Measurements from ENCODE around the gene ATG7. TPM values are rescaled to one million over a fixed set of nuclear protein-coding genes. Genes with fewer than 3 reads are reported as not detected.
"Not testable (repeated sequence)": the region's sequence is repeated elsewhere in the genome, so short reads cannot be mapped to it uniquely, and the experiment has no call there.

Gene ATG7
- total and polyA plus RNA-seq, 5 donors from 2014 or later = 13.4 to 42.2 (median 15.3) TPM

DNA sequence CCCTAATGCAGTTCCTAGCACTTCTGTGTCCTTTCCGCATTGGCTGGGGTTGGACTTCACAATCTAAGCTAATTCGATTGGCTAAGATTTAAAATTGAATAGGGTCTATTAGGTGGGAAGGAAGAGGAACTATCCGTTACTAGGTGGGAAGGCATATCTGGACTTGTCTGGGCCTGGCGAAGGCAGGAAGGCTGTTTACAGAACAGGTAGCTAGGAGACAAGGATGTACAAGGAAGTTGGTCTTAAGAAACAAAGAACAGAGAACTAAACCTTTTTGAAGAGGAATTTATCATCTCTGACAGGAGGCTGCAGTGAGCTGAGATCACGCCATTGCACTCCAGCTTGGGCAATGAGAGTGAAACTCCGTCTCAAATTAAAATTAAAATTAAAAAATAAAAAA is 17.3 kb upstream of the ATG7 start:
- Histone ChIP-seq H3K27me3 (ENCODE audit: control insufficient read depth, insufficient read depth, low read length) (no peaks in the 10 kb centered on the region), H3K27ac (ENCODE audit: insufficient read depth, low read length, poor library complexity, severe bottlenecking) (no peak overlapping the region), H3K4me3 (ENCODE audit: low read depth, low read length) (no peak overlapping the region), H3K4me1 (ENCODE audit: control insufficient read depth, insufficient read depth, low read length, poor library complexity, severe bottlenecking) (peaks cover 3% of the 10 kb centered on the region), H3K36me3 (ENCODE audit: control insufficient read depth, insufficient read depth, low read length) (no peaks in the 10 kb centered on the region), H3K9me3 (ENCODE audit: control insufficient read depth in 2 of 2, low read length in 2 of 2) (peaks cover 0 to 2% of the 10 kb centered on the region in 2 experiments)
- Mint-ChIP-seq H3K4me3 (no peak overlapping the region), H3K27me3 (peaks cover 8% of the 10 kb centered on the region), H3K4me1 (peaks cover 0 to 13% (median 9%) of the 10 kb centered on the region in 4 donors), H3K9me3 (peaks cover 0 to 2% (median 0%) of the 10 kb centered on the region in 7 donors), H3K36me3 (no peaks in the 10 kb centered on the region), H3K27ac (no peak overlapping the region)
- DNase-seq (no peak), ATAC-seq (ENCODE audit: low read depth in 2 of 2) (no peak)

DNA sequence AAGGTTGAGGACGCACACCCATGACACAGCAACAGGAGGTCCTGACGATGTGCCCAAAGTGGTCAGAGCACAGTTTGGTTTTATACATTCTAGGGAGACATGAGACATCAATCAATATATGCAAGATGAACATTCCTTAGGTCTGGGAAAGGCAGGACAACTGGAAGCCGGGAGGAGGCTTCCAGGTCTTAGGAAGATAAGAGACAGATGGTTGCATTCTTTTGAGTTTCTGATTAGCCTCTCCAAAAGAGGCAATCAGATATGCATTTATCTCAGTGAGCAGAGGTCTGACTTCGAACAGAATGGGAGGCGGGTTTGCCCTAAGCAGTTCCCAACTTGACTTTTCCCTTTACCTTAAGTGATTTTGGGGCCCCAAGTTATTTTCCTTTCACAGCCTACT is 16.7 kb upstream of the ATG7 start:
- H3K27ac ChIP-seq (ENCODE audit: insufficient read depth, low read length, poor library complexity, severe bottlenecking); H3K9me3 ChIP-seq (ENCODE audit: control insufficient read depth in 2 of 2, low read length in 2 of 2); H3K36me3 ChIP-seq (ENCODE audit: control insufficient read depth, insufficient read depth, low read length); H3K27me3 ChIP-seq (ENCODE audit: control insufficient read depth, insufficient read depth, low read length); H3K27me3 Mint-ChIP-seq; H3K4me3 Mint-ChIP-seq; H3K4me1 ChIP-seq (ENCODE audit: control insufficient read depth, insufficient read depth, low read length, poor library complexity, severe bottlenecking); H3K9me3 Mint-ChIP-seq; ATAC-seq (ENCODE audit: low read depth in 2 of 2); DNase-seq; H3K36me3 Mint-ChIP-seq; H3K4me3 ChIP-seq (ENCODE audit: low read depth, low read length): not testable (repeated sequence)
- H3K4me1 Mint-ChIP-seq = peaks cover 0 to 13% (median 9%) of the 10 kb centered on the region in 4 donors
- H3K27ac Mint-ChIP-seq = peak overlapping the region in 1 of 3 donors; percentile 26

DNA sequence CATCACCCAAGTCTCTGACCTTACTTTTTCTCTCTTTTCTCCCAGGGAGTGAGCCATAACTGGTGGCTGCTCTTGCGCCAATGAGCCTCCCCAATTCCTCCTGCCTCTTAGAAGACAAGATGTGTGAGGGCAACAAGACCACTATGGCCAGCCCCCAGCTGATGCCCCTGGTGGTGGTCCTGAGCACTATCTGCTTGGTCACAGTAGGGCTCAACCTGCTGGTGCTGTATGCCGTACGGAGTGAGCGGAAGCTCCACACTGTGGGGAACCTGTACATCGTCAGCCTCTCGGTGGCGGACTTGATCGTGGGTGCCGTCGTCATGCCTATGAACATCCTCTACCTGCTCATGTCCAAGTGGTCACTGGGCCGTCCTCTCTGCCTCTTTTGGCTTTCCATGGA is 13.2 kb upstream of the ATG7 start:
- Mint-ChIP-seq H3K4me1 (no peaks in the 10 kb centered on the region), H3K4me3 (no peak overlapping the region), H3K27me3 (peaks cover 20% of the 10 kb centered on the region), H3K27ac (no peak overlapping the region), H3K9me3 (peaks cover 0 to 2% (median 0%) of the 10 kb centered on the region in 7 donors), H3K36me3 (no peaks in the 10 kb centered on the region)
- H3K27me3 ChIP-seq (ENCODE audit: control insufficient read depth, insufficient read depth, low read length) = peaks cover 2% of the 10 kb centered on the region
- ATAC-seq (ENCODE audit: low read depth in 2 of 2) = no peak
- peaks cover 0 to 2% of the 10 kb centered on the region in 2 experiments for H3K9me3 ChIP-seq (ENCODE audit: control insufficient read depth in 2 of 2, low read length in 2 of 2)
- no peak for DNase-seq
- no peak overlapping the region for H3K27ac ChIP-seq (ENCODE audit: insufficient read depth, low read length, poor library complexity, severe bottlenecking)
- no peaks in the 10 kb centered on the region for H3K4me1 ChIP-seq (ENCODE audit: control insufficient read depth, insufficient read depth, low read length, poor library complexity, severe bottlenecking)
- no peaks in the 10 kb centered on the region for H3K36me3 ChIP-seq (ENCODE audit: control insufficient read depth, insufficient read depth, low read length)
- no peak overlapping the region for H3K4me3 ChIP-seq (ENCODE audit: low read depth, low read length)

DNA sequence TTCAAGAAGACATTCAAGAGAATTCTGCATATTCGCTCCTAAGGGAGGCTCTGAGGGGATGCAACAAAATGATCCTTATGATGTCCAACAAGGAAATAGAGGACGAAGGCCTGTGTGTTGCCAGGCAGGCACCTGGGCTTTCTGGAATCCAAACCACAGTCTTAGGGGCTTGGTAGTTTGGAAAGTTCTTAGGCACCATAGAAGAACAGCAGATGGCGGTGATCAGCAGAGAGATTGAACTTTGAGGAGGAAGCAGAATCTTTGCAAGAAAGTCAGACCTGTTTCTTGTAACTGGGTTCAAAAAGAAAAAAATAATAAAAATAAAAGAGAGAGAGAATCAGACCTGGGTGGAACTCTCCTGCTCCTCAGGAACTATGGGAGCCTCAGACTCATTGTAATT is 11.7 kb upstream of the ATG7 start:
- Histone ChIP-seq H3K9me3 (ENCODE audit: control insufficient read depth in 2 of 2, low read length in 2 of 2) (peaks cover 0 to 2% of the 10 kb centered on the region in 2 experiments), H3K27ac (ENCODE audit: insufficient read depth, low read length, poor library complexity, severe bottlenecking) (no peak overlapping the region), H3K4me3 (ENCODE audit: low read depth, low read length) (no peak overlapping the region), H3K4me1 (ENCODE audit: control insufficient read depth, insufficient read depth, low read length, poor library complexity, severe bottlenecking) (no peaks in the 10 kb centered on the region), H3K27me3 (ENCODE audit: control insufficient read depth, insufficient read depth, low read length) (peaks cover 6% of the 10 kb centered on the region), H3K36me3 (ENCODE audit: control insufficient read depth, insufficient read depth, low read length) (no peaks in the 10 kb centered on the region)
- H3K27ac Mint-ChIP-seq = no peak overlapping the region
- DNase-seq (no peak), ATAC-seq (ENCODE audit: low read depth in 2 of 2) (no peak)
- H3K4me3 Mint-ChIP-seq = no peak overlapping the region
- no peaks in the 10 kb centered on the region for H3K4me1 Mint-ChIP-seq
- peaks cover 0 to 2% (median 0%) of the 10 kb centered on the region in 7 donors for H3K9me3 Mint-ChIP-seq
- peaks cover 20% of the 10 kb centered on the region for H3K27me3 Mint-ChIP-seq
- H3K36me3 Mint-ChIP-seq = no peaks in the 10 kb centered on the region

DNA sequence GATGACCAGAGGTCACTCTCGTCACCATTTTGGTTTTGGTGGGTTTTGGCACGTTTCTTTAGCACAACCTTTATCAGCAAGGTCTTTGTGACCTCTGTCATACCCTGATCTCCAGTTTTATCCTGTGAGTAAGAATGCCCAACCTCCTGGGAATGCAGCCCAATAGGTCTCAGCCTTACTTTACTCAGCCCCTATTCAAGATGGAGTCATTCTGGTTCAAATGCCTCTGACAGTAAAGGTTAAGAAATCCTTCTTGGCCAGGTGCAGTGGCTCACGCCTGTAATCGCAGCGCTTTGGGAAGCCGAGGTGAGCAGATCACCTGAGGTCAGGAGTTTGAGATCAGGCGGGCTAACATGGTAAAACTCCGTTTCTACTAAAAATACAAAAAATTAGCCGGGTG is 3.2 kb upstream of the ATG7 start:
- Mint-ChIP-seq H3K27ac (no peak overlapping the region), H3K4me3 (no peak overlapping the region), H3K27me3 (peaks cover 36% of the 10 kb centered on the region), H3K9me3 (no peaks in the 10 kb centered on the region), H3K36me3 (no peaks in the 10 kb centered on the region), H3K4me1 (peaks cover 12 to 33% (median 20%) of the 10 kb centered on the region in 4 donors)
- Histone ChIP-seq H3K4me1 (ENCODE audit: control insufficient read depth, insufficient read depth, low read length, poor library complexity, severe bottlenecking) (peaks cover 17% of the 10 kb centered on the region), H3K27me3 (ENCODE audit: control insufficient read depth, insufficient read depth, low read length) (peaks cover 4% of the 10 kb centered on the region), H3K9me3 (ENCODE audit: control insufficient read depth in 2 of 2, low read length in 2 of 2) (no peaks in the 10 kb centered on the region), H3K27ac (ENCODE audit: insufficient read depth, low read length, poor library complexity, severe bottlenecking) (no peak overlapping the region), H3K4me3 (ENCODE audit: low read depth, low read length) (no peak overlapping the region), H3K36me3 (ENCODE audit: control insufficient read depth, insufficient read depth, low read length) (no peaks in the 10 kb centered on the region)
- ATAC-seq (ENCODE audit: low read depth in 2 of 2) = no peak
- no peak for DNase-seq

DNA sequence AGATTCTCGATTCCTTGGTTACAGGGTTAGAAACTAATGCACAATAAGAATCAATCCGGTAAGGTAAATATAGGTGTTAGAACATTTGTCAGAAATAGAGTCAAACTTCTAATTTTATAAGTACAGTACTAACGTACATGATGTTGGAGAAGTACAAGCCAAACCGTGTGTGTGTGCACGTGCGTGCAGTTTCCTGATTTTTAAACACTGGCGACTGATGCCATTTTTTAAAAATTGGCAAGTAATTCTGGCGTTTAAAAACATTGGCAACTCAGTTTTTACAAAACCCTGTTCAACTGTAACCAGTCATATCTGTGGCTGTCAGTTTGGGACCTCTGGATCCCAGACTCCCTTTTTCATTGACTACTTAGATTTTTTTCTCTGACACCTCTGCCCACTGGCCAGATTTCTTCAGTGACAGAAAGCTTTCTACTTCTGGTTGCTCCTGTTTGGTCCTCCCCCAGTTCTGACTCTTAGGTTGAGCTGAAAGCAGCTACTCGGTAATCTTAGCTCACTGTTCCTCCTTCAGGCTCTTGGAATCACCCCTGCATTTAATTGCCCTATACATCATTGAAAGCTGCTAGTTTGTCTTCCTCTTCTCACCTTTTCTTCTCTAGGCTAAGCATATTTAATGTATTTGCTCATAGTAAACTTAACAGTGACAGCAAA is 843 bp downstream of the ATG7 start:
- peak overlapping the region; percentile 88 for H3K27ac ChIP-seq (ENCODE audit: insufficient read depth, low read length, poor library complexity, severe bottlenecking)
- peaks cover 0 to 7% (median 3%) of the 10 kb centered on the region in 7 donors for H3K9me3 Mint-ChIP-seq
- no peak for ATAC-seq (ENCODE audit: low read depth in 2 of 2)
- peaks cover 19% of the 10 kb centered on the region for H3K4me1 ChIP-seq (ENCODE audit: control insufficient read depth, insufficient read depth, low read length, poor library complexity, severe bottlenecking)
- H3K36me3 ChIP-seq (ENCODE audit: control insufficient read depth, insufficient read depth, low read length) = peaks cover 3% of the 10 kb centered on the region
- peak overlapping the region; percentile 98 to 99 (median 99) for H3K27ac Mint-ChIP-seq
- H3K36me3 Mint-ChIP-seq = peaks cover 30% of the 10 kb centered on the region
- no peaks in the 10 kb centered on the region for H3K9me3 ChIP-seq (ENCODE audit: control insufficient read depth in 2 of 2, low read length in 2 of 2)
- peak overlapping the region; percentile 93 to 97 (median 95) for H3K4me3 Mint-ChIP-seq
- H3K27me3 ChIP-seq (ENCODE audit: control insufficient read depth, insufficient read depth, low read length) = no peaks in the 10 kb centered on the region
- H3K27me3 Mint-ChIP-seq = peaks cover 22% of the 10 kb centered on the region
- H3K4me3 ChIP-seq (ENCODE audit: low read depth, low read length) = peak overlapping the region; percentile 99
- peaks cover 33 to 55% (median 43%) of the 10 kb centered on the region in 4 donors for H3K4me1 Mint-ChIP-seq
- peak in 1 of 3 donors; percentile 35 for DNase-seq

DNA sequence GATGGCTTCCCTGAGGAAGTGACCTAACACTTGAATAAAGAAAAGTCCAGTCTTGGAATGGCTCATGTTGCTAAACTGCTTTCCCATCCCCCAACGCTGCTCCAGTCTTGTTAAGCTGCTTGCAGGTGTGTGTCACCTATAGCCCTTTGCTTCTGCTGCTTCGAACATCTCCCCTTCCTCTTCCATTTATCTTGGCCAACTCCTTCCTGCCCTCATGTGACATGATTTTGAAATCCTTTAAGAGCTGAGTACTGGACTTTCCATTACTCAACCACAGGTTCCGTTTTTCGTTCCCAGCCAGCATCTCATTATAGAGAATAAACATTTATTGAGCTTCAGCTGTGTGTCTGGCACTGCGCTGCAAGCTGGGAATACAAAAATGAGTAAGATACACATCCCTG is 1.7 kb downstream of the ATG7 start:
- ATAC-seq (ENCODE audit: low read depth in 2 of 2) (no peak), DNase-seq (no peak)
- Histone ChIP-seq H3K4me3 (ENCODE audit: low read depth, low read length) (peak overlapping the region; percentile 99), H3K27me3 (ENCODE audit: control insufficient read depth, insufficient read depth, low read length) (no peaks in the 10 kb centered on the region), H3K9me3 (ENCODE audit: control insufficient read depth in 2 of 2, low read length in 2 of 2) (no peaks in the 10 kb centered on the region), H3K27ac (ENCODE audit: insufficient read depth, low read length, poor library complexity, severe bottlenecking) (no peak overlapping the region), H3K36me3 (ENCODE audit: control insufficient read depth, insufficient read depth, low read length) (peaks cover 3% of the 10 kb centered on the region), H3K4me1 (ENCODE audit: control insufficient read depth, insufficient read depth, low read length, poor library complexity, severe bottlenecking) (peaks cover 19% of the 10 kb centered on the region)
- peak overlapping the region; percentile 93 to 97 (median 95) for H3K4me3 Mint-ChIP-seq
- peak overlapping the region; percentile 33 to 98 (median 60) for H3K27ac Mint-ChIP-seq
- H3K36me3 Mint-ChIP-seq = peaks cover 35% of the 10 kb centered on the region
- peaks cover 34 to 61% (median 46%) of the 10 kb centered on the region in 4 donors for H3K4me1 Mint-ChIP-seq
- H3K9me3 Mint-ChIP-seq = peaks cover 0 to 7% (median 3%) of the 10 kb centered on the region in 7 donors
- H3K27me3 Mint-ChIP-seq = peaks cover 17% of the 10 kb centered on the region
